GM23338 (cell line): Measurements from ENCODE around the gene NPDC1. TPM values are rescaled to one million over a fixed set of nuclear protein-coding genes. Genes with fewer than 3 reads are reported as not detected.

Experiments used
- ATAC-seq: fragments of 200-7000 bp; cut with Tn5 transposase; 3 replicates; pipeline ENCODE4 v1.9.1; 2020
- DNase-seq: peaks from one replicate; pipeline ENCODE4 v3.0.0-alpha.2; 2015; ENCODE audit warnings: low spot score
- H2AFZ ChIP-seq: fragments of 200-600 bp; sonication (generic); 2 replicates; pipeline ENCODE4 v1.8.0; 2016; ENCODE audit warnings: antibody characterized with exemption, mild to moderate bottlenecking, moderate library complexity
- H3F3A ChIP-seq: fragments of 200-600 bp; sonication (generic); replicated peaks from 2 replicates; pipeline ENCODE4 v1.8.0; 2017; ENCODE audit warnings: antibody characterized with exemption, mixed run types, low read depth
- H3K27ac ChIP-seq: fragments of 200-600 bp; sonication (generic); 2 replicates; pipeline ENCODE4 v1.6.1; 2016; ENCODE audit warnings: low read depth
- H3K27me3 ChIP-seq: fragments of 200-600 bp; sonication (generic); 2 replicates; pipeline ENCODE4 v1.8.0; 2016; ENCODE audit warnings: mild to moderate bottlenecking, mixed run types, moderate library complexity; ENCODE audit not compliant: insufficient read depth
- H3K36me3 ChIP-seq: fragments of 200-600 bp; sonication (generic); 2 replicates; pipeline ENCODE4 v1.8.0; 2016; ENCODE audit warnings: mild to moderate bottlenecking; ENCODE audit not compliant: insufficient read depth
- H3K4me1 ChIP-seq: fragments of 200-600 bp; sonication (generic); 2 replicates; pipeline ENCODE4 v1.8.0; 2016; ENCODE audit warnings: mild to moderate bottlenecking, moderate library complexity; ENCODE audit not compliant: insufficient read depth
- H3K4me2 ChIP-seq: fragments of 200-600 bp; sonication (generic); 2 replicates; pipeline ENCODE4 v1.7.1; 2017; ENCODE audit warnings: mixed run types
- H3K4me3 ChIP-seq: fragments of 200-600 bp; sonication (generic); 2 replicates; pipeline ENCODE4 v1.6.1; 2016; ENCODE audit warnings: mixed run types
- H3K79me2 ChIP-seq: fragments of 200-600 bp; sonication (generic); replicated peaks from 2 replicates; pipeline ENCODE4 v1.8.0; 2017; ENCODE audit warnings: mild to moderate bottlenecking; ENCODE audit not compliant: insufficient read depth
- H3K9me2 ChIP-seq: fragments of 200-600 bp; sonication (generic); 2 replicates; pipeline ENCODE4 v1.8.0; 2017; ENCODE audit not compliant: insufficient read depth
- H4K20me1 ChIP-seq: fragments of 200-600 bp; sonication (generic); replicated peaks from 2 replicates; pipeline ENCODE4 v1.8.0; 2017; ENCODE audit warnings: mild to moderate bottlenecking; ENCODE audit not compliant: insufficient read depth
- H3K27ac Mint-ChIP-seq: 2 replicates; pipeline ENCODE4 v1.8.0; 2020; ENCODE audit warnings: inconsistent platforms, mild to moderate bottlenecking, moderate library complexity, mixed read lengths
- H3K27me3 Mint-ChIP-seq: 3 replicates; pipeline ENCODE4 v1.8.0; 2022; ENCODE audit warnings: low read depth, mild to moderate bottlenecking, moderate library complexity, mixed read lengths, inconsistent platforms; ENCODE audit not compliant: insufficient read depth, poor library complexity
- H3K36me3 Mint-ChIP-seq: 3 replicates; pipeline ENCODE4 v1.8.0; 2021; ENCODE audit warnings: low read depth, mild to moderate bottlenecking, inconsistent platforms, moderate library complexity, mixed read lengths
- H3K4me1 Mint-ChIP-seq: 3 replicates; pipeline ENCODE4 v1.8.0; 2020; ENCODE audit warnings: mild to moderate bottlenecking, inconsistent platforms, mixed read lengths
- H3K4me3 Mint-ChIP-seq: 3 replicates; pipeline ENCODE4 v1.8.0; 2021; ENCODE audit warnings: moderate library complexity, mild to moderate bottlenecking, inconsistent platforms, mixed read lengths
- H3K9me3 Mint-ChIP-seq: 3 replicates; pipeline ENCODE4 v1.8.0; 2020; ENCODE audit warnings: moderate library complexity, mild to moderate bottlenecking, inconsistent platforms, mixed read lengths
- CREB1 ChIP-seq: fragments of 250-450 bp; sonication (Bioruptor Pico); IDR thresholded peaks from 2 replicates; pipeline ENCODE4 v1.5.0; 2020; ENCODE audit warnings: low read depth, mild to moderate bottlenecking, moderate library complexity
- ETS1 ChIP-seq: IDR thresholded peaks from 2 replicates; pipeline ENCODE4 v1.6.1; 2016; ENCODE audit warnings: antibody characterized with exemption
- EZH2phosphoT487 ChIP-seq: fragments of 200-600 bp; sonication (generic); IDR thresholded peaks from one replicate; pipeline ENCODE4 v1.8.1; 2018; ENCODE audit warnings: antibody characterized with exemption; ENCODE audit not compliant: unreplicated experiment
- NANOG ChIP-seq: IDR thresholded peaks from 2 replicates; pipeline ENCODE4 v1.6.1; 2016; ENCODE audit warnings: antibody characterized with exemption, borderline replicate concordance
- POLR2AphosphoS5 ChIP-seq: IDR thresholded peaks from 2 replicates; pipeline ENCODE4 v1.6.1; 2016; ENCODE audit warnings: antibody characterized with exemption, low read depth
- STAT1 ChIP-seq: IDR thresholded peaks from one replicate; pipeline ENCODE4 v1.6.1; 2016; ENCODE audit warnings: antibody characterized with exemption; ENCODE audit not compliant: unreplicated experiment
- ZNF114 ChIP-seq: fragments of 250-450 bp; sonication (Bioruptor Pico); IDR thresholded peaks from 2 replicates; pipeline ENCODE4 v1.5.0; 2020; ENCODE audit warnings: mild to moderate bottlenecking, moderate library complexity
- ZNF331 ChIP-seq: fragments of 250-450 bp; sonication (Bioruptor Pico); IDR thresholded peaks from 2 replicates; pipeline ENCODE4 v1.5.0; 2020; ENCODE audit warnings: low read depth, mild to moderate bottlenecking, moderate library complexity
- polyA plus RNA-seq: library from polyadenylated mRNA; unstranded; fragments of >200 nt; fragmentation: Nextera tagmentation; extraction: Ambion mirVana; gene quantifications from 2 replicates; pipeline ENCODE4 v1.2.1, GENCODE V29; 2016
- total RNA-seq: library from RNA; depleted of rRNA; stranded (reverse); fragments of >200 nt; shearing (Covaris generic); gene quantifications from 2 replicates; pipeline ENCODE4 v1.2.3, GENCODE V29; 2014
- TF ChIP-seq, protein P1 (sequence below): fragments of 250-450 bp; sonication (Bioruptor Pico); IDR thresholded peaks from 2 replicates; pipeline ENCODE4 v1.5.0; 2020; ENCODE audit warnings: mild to moderate bottlenecking, moderate library complexity
- TF ChIP-seq, protein P2 (sequence below): IDR thresholded peaks from one replicate; pipeline ENCODE4 v1.6.1; 2018; ENCODE audit warnings: antibody characterized with exemption; ENCODE audit not compliant: unreplicated experiment
- TF ChIP-seq, protein P3 (sequence below), 2 experiments: fragments of 200-600 bp in 1 of 2; sonication (generic) in 1 of 2; conservative IDR thresholded peaks; 2 replicates each; pipeline versions ENCODE4 v1.5.1 to v1.6.1; 2016 to 2017; ENCODE audit warnings: antibody characterized with exemption in 2 of 2, low read depth in 2 of 2, mild to moderate bottlenecking in 2 of 2, moderate library complexity in 1 of 2

Gene NPDC1
- total and polyA plus RNA-seq, 2 experiments from 2014 or later: 34.3 to 35.5 TPM

DNA sequence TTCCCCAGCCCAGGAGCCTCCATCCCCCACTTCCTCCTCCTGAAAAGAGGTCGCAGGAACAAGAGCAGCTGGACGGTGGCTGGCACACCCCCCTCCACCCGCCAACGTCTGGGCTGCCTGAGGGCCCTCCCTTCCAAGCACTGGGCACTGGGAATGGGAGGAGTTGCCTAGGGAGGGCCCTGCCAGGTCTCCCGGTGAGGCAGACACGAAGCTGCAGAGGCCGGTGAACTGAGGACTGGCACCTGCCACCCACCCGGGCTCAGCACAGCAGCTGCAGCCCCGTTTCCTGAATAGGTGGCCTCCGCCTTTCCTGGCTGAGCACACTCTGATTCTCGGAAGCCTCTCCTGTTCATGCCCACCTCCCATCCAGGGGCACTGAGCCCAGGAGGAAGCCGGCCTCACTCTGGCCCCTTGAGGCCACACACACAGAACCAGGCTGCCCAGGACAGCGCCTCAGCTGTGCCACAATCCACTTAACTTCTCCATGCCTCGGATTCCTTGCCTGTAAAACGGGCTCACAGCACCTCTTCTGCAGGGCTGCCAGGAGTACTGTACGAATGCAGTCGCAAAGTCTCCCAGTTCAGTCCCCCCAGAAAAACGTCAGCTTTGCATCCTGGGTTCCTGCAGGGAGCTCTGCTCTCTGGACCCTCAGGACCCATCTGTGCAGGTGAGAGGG lies 1.3 kb downstream of the NPDC1 start (continued):
- TF ChIP-seq, protein P1, sequence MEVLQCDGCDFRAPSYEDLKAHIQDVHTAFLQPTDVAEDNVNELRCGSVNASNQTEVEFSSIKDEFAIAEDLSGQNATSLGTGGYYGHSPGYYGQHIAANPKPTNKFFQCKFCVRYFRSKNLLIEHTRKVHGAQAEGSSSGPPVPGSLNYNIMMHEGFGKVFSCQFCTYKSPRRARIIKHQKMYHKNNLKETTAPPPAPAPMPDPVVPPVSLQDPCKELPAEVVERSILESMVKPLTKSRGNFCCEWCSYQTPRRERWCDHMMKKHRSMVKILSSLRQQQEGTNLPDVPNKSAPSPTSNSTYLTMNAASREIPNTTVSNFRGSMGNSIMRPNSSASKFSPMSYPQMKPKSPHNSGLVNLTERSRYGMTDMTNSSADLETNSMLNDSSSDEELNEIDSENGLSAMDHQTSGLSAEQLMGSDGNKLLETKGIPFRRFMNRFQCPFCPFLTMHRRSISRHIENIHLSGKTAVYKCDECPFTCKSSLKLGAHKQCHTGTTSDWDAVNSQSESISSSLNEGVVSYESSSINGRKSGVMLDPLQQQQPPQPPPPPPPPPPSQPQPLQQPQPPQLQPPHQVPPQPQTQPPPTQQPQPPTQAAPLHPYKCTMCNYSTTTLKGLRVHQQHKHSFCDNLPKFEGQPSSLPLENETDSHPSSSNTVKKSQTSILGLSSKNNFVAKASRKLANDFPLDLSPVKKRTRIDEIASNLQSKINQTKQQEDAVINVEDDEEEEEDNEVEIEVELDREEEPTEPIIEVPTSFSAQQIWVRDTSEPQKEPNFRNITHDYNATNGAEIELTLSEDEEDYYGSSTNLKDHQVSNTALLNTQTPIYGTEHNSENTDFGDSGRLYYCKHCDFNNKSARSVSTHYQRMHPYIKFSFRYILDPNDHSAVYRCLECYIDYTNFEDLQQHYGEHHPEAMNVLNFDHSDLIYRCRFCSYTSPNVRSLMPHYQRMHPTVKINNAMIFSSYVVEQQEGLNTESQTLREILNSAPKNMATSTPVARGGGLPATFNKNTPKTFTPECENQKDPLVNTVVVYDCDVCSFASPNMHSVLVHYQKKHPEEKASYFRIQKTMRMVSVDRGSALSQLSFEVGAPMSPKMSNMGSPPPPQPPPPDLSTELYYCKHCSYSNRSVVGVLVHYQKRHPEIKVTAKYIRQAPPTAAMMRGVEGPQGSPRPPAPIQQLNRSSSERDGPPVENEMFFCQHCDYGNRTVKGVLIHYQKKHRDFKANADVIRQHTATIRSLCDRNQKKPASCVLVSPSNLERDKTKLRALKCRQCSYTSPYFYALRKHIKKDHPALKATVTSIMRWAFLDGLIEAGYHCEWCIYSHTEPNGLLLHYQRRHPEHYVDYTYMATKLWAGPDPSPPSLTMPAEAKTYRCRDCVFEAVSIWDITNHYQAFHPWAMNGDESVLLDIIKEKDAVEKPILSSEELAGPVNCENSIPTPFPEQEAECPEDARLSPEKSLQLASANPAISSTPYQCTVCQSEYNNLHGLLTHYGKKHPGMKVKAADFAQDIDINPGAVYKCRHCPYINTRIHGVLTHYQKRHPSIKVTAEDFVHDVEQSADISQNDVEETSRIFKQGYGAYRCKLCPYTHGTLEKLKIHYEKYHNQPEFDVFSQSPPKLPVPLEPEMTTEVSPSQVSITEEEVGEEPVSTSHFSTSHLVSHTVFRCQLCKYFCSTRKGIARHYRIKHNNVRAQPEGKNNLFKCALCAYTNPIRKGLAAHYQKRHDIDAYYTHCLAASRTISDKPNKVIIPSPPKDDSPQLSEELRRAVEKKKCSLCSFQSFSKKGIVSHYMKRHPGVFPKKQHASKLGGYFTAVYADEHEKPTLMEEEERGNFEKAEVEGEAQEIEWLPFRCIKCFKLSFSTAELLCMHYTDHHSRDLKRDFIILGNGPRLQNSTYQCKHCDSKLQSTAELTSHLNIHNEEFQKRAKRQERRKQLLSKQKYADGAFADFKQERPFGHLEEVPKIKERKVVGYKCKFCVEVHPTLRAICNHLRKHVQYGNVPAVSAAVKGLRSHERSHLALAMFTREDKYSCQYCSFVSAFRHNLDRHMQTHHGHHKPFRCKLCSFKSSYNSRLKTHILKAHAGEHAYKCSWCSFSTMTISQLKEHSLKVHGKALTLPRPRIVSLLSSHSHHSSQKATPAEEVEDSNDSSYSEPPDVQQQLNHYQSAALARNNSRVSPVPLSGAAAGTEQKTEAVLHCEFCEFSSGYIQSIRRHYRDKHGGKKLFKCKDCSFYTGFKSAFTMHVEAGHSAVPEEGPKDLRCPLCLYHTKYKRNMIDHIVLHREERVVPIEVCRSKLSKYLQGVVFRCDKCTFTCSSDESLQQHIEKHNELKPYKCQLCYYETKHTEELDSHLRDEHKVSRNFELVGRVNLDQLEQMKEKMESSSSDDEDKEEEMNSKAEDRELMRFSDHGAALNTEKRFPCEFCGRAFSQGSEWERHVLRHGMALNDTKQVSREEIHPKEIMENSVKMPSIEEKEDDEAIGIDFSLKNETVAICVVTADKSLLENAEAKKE: no peak
- no peak for TF ChIP-seq NANOG

- H3K4me3 Mint-ChIP-seq: no peak overlapping the region
- H3K36me3 Mint-ChIP-seq: no peaks in the 10 kb centered on the region
- no peak overlapping the region for H3K27ac Mint-ChIP-seq
- no peaks in the 10 kb centered on the region for H3K9me2 ChIP-seq
- no peaks in the 10 kb centered on the region for H3K36me3 ChIP-seq
- no peak overlapping the region for H3K27ac ChIP-seq
- peaks cover 4% of the 10 kb centered on the region; the same call in 1 of the 3 replicates for H3K4me1 Mint-ChIP-seq
- H4K20me1 ChIP-seq: no peaks in the 10 kb centered on the region; the same call in 1 of the 2 replicates
- peaks cover 30% of the 10 kb centered on the region for H3K27me3 Mint-ChIP-seq
- H3K9me3 Mint-ChIP-seq: no peaks in the 10 kb centered on the region
- H3K4me2 ChIP-seq: no peak overlapping the region
- H3K27me3 ChIP-seq: peaks cover 28% of the 10 kb centered on the region
- H3K79me2 ChIP-seq: peaks cover 7% of the 10 kb centered on the region; the same call in 1 of the 2 replicates
- H3K4me3 ChIP-seq: no peak overlapping the region
- no peaks in the 10 kb centered on the region for H3F3A ChIP-seq
- TF ChIP-seq NANOG (no peak), ZNF114 (CRISPR knock-in tag) (no peak), STAT1 (no peak), ZNF331 (CRISPR knock-in tag) (no peak), ETS1 (no peak), CREB1 (CRISPR knock-in tag) (no peak), EZH2phosphoT487 (no peak), POLR2AphosphoS5 (no peak)
- TF ChIP-seq, protein P2, sequence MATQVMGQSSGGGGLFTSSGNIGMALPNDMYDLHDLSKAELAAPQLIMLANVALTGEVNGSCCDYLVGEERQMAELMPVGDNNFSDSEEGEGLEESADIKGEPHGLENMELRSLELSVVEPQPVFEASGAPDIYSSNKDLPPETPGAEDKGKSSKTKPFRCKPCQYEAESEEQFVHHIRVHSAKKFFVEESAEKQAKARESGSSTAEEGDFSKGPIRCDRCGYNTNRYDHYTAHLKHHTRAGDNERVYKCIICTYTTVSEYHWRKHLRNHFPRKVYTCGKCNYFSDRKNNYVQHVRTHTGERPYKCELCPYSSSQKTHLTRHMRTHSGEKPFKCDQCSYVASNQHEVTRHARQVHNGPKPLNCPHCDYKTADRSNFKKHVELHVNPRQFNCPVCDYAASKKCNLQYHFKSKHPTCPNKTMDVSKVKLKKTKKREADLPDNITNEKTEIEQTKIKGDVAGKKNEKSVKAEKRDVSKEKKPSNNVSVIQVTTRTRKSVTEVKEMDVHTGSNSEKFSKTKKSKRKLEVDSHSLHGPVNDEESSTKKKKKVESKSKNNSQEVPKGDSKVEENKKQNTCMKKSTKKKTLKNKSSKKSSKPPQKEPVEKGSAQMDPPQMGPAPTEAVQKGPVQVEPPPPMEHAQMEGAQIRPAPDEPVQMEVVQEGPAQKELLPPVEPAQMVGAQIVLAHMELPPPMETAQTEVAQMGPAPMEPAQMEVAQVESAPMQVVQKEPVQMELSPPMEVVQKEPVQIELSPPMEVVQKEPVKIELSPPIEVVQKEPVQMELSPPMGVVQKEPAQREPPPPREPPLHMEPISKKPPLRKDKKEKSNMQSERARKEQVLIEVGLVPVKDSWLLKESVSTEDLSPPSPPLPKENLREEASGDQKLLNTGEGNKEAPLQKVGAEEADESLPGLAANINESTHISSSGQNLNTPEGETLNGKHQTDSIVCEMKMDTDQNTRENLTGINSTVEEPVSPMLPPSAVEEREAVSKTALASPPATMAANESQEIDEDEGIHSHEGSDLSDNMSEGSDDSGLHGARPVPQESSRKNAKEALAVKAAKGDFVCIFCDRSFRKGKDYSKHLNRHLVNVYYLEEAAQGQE: no peak
- TF ChIP-seq, protein P3, sequence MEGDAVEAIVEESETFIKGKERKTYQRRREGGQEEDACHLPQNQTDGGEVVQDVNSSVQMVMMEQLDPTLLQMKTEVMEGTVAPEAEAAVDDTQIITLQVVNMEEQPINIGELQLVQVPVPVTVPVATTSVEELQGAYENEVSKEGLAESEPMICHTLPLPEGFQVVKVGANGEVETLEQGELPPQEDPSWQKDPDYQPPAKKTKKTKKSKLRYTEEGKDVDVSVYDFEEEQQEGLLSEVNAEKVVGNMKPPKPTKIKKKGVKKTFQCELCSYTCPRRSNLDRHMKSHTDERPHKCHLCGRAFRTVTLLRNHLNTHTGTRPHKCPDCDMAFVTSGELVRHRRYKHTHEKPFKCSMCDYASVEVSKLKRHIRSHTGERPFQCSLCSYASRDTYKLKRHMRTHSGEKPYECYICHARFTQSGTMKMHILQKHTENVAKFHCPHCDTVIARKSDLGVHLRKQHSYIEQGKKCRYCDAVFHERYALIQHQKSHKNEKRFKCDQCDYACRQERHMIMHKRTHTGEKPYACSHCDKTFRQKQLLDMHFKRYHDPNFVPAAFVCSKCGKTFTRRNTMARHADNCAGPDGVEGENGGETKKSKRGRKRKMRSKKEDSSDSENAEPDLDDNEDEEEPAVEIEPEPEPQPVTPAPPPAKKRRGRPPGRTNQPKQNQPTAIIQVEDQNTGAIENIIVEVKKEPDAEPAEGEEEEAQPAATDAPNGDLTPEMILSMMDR (conservative IDR thresholded peaks at IDR 0.05; ENCODE audit: low read depth in 2 of 2): no peak
- no peak for ATAC-seq
- H2AFZ ChIP-seq: no peak overlapping the region
- H3K4me1 ChIP-seq: peaks cover 7% of the 10 kb centered on the region; the same call in 1 of the 2 replicates
- DNase-seq: no peak
Measured at GRCh38 chr9:137044037-137044436, 1.9 kb downstream of the NPDC1 start.
